ENCODE data around the gene RAB9A. TPM values are rescaled to one million over a fixed set of nuclear protein-coding genes. Genes with fewer than 3 reads are reported as not detected.
"Not testable (repeated sequence)": the region's sequence is repeated elsewhere in the genome, so short reads cannot be mapped to it uniquely, and the experiment has no call there.

The RAB9A gene, protein sequence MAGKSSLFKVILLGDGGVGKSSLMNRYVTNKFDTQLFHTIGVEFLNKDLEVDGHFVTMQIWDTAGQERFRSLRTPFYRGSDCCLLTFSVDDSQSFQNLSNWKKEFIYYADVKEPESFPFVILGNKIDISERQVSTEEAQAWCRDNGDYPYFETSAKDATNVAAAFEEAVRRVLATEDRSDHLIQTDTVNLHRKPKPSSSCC
- total RNA-seq = 10 to 100 TPM; 11.8 to 28.6 (median 24.4) TPM
- 10 to 100 TPM; 31.6 to 73.5 (median 46.2) TPM for polyA plus RNA-seq

DNA sequence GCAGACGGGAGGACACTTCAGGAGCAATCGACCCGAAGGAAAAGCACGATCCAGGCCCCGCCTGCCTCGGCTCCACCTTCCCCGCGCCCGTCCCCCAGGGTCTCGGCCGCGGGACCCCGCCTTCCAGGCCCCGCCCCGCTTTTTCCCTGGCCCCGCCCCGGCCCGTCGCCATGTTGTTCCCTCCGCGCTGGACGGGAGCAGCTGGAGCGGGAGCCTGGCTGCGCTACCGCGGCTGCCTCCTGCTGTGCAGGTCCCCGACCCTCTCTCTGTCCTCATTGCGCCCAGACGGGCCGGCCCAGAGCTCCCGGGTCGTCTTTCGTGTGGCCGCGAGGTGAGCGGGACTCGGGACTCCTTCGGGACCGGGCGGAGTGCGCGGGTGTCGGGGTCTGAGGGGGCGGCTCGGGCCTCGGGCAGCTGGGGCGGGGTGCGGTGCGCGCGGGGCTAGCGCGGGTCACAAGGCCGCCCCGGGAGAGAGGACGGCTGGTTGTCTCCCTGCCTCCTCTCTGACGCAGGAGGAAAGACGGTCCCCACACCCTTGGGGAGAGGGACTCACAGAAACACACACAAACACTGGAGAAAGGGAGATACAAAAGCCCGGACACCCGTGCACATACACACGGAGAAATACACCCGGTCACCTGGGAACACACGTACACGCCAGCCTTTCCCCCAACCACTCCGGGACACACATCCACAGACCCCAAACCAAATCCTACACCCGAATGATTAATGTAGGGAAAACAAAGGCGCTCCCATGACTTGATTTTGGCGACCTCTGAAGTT is at the start of gene RAB9A:
Gene RAB9A (plus strand): TSS at position 171 of the 783 bp plus-strand sequence. CDS start 19,619 bp downstream, outside the sequence.
- peaks cover 0 to 4% (median 0%) of the 10 kb centered on the region in 3 donors for H3K27me3 ChIP-seq
- TF ChIP-seq POLR2A (IDR thresholded peaks at IDR 0.05) = peak; percentile 85 to 87
- TF ChIP-seq, protein P1, sequence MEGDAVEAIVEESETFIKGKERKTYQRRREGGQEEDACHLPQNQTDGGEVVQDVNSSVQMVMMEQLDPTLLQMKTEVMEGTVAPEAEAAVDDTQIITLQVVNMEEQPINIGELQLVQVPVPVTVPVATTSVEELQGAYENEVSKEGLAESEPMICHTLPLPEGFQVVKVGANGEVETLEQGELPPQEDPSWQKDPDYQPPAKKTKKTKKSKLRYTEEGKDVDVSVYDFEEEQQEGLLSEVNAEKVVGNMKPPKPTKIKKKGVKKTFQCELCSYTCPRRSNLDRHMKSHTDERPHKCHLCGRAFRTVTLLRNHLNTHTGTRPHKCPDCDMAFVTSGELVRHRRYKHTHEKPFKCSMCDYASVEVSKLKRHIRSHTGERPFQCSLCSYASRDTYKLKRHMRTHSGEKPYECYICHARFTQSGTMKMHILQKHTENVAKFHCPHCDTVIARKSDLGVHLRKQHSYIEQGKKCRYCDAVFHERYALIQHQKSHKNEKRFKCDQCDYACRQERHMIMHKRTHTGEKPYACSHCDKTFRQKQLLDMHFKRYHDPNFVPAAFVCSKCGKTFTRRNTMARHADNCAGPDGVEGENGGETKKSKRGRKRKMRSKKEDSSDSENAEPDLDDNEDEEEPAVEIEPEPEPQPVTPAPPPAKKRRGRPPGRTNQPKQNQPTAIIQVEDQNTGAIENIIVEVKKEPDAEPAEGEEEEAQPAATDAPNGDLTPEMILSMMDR (IDR thresholded peaks at IDR 0.05) = no peak
- TF ChIP-seq EP300 (IDR thresholded peaks at IDR 0.05) = no peak
- peak; percentile 94 to 98 (median 98) for TF ChIP-seq POLR2AphosphoS5 (IDR thresholded peaks at IDR 0.05)
- no peaks in the 10 kb centered on the region for H3K36me3 ChIP-seq
- peak within 1 kb of the TSS; percentile 91 to 94 (median 93) for H3K27ac ChIP-seq
- DNase-seq = peak; percentile 92
- no peaks in the 10 kb centered on the region for H3K9me3 ChIP-seq
- H3K4me1 ChIP-seq = peaks cover 0 to 35% (median 20%) of the 10 kb centered on the region in 4 donors
- intact Hi-C loops (cut with DNase I) = loop anchor here (2.0 kb wide), 1 partner anchor 46 kb away; the partner anchor contains the start of genes OFD1 and TRAPPC2
- WGBS, 2 donors = 1% methylated on average over 68 of the region's 68 CpGs
- H3K4me3 ChIP-seq = peak within 1 kb of the TSS; percentile 66 to 74 (median 69)

DNA sequence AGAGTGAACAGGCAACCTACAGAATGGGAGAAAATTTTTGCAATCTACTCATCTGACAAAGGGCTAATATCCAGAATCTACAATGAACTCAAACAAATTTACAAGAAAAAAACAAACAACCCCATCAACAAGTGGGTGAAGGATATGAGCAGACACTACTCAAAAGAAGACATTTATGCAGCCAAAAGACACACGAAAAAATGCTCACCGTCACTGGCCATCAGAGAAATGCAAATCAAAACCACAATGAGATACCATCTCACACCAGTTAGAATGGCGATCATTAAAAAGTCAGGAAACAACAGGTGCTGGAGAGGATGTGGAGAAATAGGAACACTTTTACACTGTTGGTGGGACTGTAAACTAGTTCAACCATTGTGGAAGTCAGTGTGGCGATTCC is 47.2 kb upstream of the RAB9A start:
- WGBS, 2 donors = 58 to 83% methylated on average over 2 of the region's 4 CpGs
- H3K36me3 ChIP-seq; intact Hi-C loops (cut with DNase I); DNase-seq; H3K27ac ChIP-seq; H3K4me1 ChIP-seq; H3K27me3 ChIP-seq; H3K4me3 ChIP-seq; H3K9me3 ChIP-seq: not testable (repeated sequence)

DNA sequence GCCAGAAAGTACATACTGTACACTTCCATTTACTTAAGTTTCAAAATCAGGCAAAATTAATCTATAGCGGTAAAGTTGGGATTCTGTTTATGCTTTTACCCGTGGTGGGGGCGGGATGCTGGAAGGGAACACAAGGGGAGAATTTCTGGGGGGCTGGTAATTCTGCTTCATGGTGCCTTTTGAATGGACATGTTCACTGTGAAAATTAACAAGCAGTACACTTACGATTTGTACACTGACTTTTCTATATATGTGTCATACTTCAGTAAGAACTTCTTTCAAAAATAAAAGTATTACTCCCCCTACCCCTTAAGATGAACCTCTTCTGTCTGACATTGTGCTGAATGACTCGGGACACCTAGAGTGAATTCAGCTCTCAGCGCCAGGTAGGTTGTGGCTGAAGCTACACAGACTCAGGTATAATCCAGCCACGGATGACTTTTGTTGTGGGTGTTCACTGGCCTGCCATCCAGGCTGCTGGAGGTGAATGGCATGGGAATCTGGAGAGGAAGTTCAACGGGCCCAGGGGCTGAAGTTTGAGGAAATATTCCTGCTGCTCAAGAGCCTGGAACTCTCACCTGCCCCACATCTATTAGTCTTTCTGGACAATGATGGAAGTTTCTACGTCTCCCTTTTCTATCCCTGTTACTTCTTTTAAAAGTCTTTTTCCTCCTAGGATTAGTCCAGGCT is 43.3 kb upstream of the RAB9A start:
- Histone ChIP-seq H3K27ac (no peak overlapping the region), H3K4me1 (peaks cover 0 to 10% (median 2%) of the 10 kb centered on the region in 4 donors), H3K27me3 (no peaks in the 10 kb centered on the region), H3K4me3 (no peak overlapping the region), H3K36me3 (no peaks in the 10 kb centered on the region), H3K9me3 (no peaks in the 10 kb centered on the region)
- TF ChIP-seq POLR2A (IDR thresholded peaks at IDR 0.05) (no peak), EP300 (IDR thresholded peaks at IDR 0.05) (no peak), POLR2AphosphoS5 (IDR thresholded peaks at IDR 0.05) (no peak)
- TF ChIP-seq, protein P1 (IDR thresholded peaks at IDR 0.05) = no peak
- intact Hi-C loops (cut with DNase I) = loop anchor here (2.0 kb wide), 1 partner anchor 139 kb away; no protein-coding TSS in a partner anchor
- DNase-seq = no peak
- 69 to 74% methylated on average over 9 of the region's 9 CpGs for whole genome bisulfite sequencing, 2 donors

DNA sequence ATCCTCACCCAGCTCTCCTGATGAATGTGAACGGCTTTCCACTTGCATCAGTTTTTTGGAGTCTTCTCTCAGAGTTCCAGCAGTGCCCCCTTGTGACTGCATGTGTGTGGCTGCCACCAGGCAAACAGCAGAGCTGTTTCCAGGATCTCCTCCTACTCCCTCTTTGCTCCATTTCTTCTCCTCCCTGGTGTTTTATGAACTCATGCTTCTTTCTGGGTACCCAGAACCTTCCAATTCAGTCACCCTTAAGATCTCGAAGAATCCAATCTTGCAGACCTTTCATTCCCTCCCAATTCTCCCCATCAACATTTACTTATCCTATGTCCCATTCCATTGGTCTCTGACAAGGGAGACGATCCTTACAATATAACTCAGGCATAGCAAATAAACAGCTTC is 42.8 kb upstream of the RAB9A start:
- TF ChIP-seq, protein P1 (IDR thresholded peaks at IDR 0.05) = peak; percentile 17 to 52 (median 36)
- TF ChIP-seq POLR2A (IDR thresholded peaks at IDR 0.05) = no peak
- Histone ChIP-seq H3K27ac (no peak overlapping the region), H3K4me1 (peaks cover 0 to 10% (median 2%) of the 10 kb centered on the region in 4 donors), H3K4me3 (no peak overlapping the region), H3K27me3 (no peaks in the 10 kb centered on the region), H3K9me3 (no peaks in the 10 kb centered on the region), H3K36me3 (no peaks in the 10 kb centered on the region)
- peak; percentile 73 for DNase-seq
- intact Hi-C loops (cut with DNase I) = no loop called here
- WGBS, 2 donors = 40 to 43% methylated on average over 3 of the region's 3 CpGs

Data from sigmoid colon (tissue), 7 donors.